ENCODE data around the gene NAE1.

DNA sequence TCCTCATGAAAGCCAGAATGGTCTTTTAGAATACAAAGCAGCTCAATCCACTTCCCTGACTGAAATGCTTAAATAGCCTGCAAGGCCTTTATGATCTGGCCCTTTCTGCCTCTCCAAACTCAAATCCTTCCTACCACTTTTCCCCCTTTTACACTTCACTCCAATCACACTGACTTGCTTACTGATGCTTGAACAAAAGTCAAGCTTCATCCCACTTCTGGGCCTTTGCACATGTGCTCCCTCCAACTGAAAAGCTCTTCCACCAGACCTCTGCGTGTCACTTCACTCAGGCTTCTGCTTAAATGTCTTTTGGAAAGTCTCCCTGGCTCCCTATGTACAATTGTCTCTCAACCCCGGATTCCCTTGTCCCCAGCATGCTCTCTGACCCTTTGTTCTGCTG lies 16.0 kb downstream of the NAE1 start:
- TF ChIP-seq, protein P1, sequence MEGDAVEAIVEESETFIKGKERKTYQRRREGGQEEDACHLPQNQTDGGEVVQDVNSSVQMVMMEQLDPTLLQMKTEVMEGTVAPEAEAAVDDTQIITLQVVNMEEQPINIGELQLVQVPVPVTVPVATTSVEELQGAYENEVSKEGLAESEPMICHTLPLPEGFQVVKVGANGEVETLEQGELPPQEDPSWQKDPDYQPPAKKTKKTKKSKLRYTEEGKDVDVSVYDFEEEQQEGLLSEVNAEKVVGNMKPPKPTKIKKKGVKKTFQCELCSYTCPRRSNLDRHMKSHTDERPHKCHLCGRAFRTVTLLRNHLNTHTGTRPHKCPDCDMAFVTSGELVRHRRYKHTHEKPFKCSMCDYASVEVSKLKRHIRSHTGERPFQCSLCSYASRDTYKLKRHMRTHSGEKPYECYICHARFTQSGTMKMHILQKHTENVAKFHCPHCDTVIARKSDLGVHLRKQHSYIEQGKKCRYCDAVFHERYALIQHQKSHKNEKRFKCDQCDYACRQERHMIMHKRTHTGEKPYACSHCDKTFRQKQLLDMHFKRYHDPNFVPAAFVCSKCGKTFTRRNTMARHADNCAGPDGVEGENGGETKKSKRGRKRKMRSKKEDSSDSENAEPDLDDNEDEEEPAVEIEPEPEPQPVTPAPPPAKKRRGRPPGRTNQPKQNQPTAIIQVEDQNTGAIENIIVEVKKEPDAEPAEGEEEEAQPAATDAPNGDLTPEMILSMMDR (conservative IDR thresholded peaks at IDR 0.05; ENCODE audit: low read depth, low read length), result no peak
- TF ChIP-seq EZH2 (IDR thresholded peaks at IDR 0.05; ENCODE audit: low read length, unreplicated experiment) (no peak), EZH2phosphoT487 (IDR thresholded peaks at IDR 0.05; ENCODE audit: borderline replicate concordance, low read length) (no peak)

All from PC-3 (cell line).